BE2C (cell line): ENCODE measurements around the gene LBR.

Source experiments
- DNase-seq: peaks from one replicate; pipeline ENCODE4 v3.0.0-alpha.2; 2020
- H3K27me3 ChIP-seq: fragments of 250-450 bp; sonication (Bioruptor Pico); 2 replicates; pipeline ENCODE4 v1.5.1; 2020; ENCODE audit warnings: mild to moderate bottlenecking
- H3K36me3 ChIP-seq: fragments of 250-450 bp; sonication (Bioruptor Pico); 2 replicates; pipeline ENCODE4 v1.5.1; 2020; ENCODE audit warnings: mild to moderate bottlenecking
- H3K4me1 ChIP-seq: fragments of 250-450 bp; sonication (Bioruptor Pico); 2 replicates; pipeline ENCODE4 v1.5.1; 2020
- H3K4me3 ChIP-seq: 2 replicates; pipeline ENCODE4 v1.5.1; 2011; ENCODE audit warnings: low read depth, low read length
- H3K9me3 ChIP-seq: fragments of 250-450 bp; sonication (Bioruptor Pico); 2 replicates; pipeline ENCODE4 v1.5.1; 2020
- CTCF ChIP-seq: IDR thresholded peaks from 2 replicates; pipeline ENCODE4 v1.5.1; 2012; ENCODE audit warnings: mild to moderate bottlenecking, low read depth, low read length

Gene LBR

DNA sequence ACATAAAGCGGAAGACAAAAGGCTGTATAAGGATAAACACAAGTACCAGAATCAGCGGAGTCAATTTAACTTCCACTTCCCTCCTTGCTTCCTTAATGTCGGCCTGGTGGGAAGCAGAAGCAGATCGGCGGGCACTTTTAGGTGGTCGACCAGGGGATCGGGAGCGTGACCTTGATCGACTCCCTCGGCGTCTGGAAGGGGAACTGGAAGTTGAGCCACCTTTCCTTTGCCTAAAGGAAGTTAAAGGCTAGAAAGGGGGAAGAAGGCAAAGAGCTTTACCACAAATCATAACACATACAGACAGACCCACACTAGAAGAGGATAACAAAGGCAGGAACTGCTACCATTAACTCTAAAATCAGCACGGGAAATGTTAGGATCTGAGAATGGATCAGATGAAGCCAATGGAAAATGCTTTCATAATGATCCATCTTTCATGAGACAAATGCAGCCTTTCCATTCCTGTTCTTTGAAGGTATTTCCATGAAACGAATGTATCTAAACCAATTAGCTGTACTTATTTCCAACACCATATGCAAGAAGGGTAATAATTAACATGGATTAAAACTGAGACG is 5.7 kb downstream of the LBR start:
- TF ChIP-seq CTCF: no peak
- Histone ChIP-seq H3K9me3 (no peaks in the 10 kb centered on the region), H3K4me1 (peaks cover 33% of the 10 kb centered on the region), H3K27me3 (no peaks in the 10 kb centered on the region), H3K36me3 (peaks cover 51% of the 10 kb centered on the region), H3K4me3 (no peak overlapping the region)
- no peak for DNase-seq

GRCh38 chr1:225418598-225418997 is 9.2 kb downstream of the LBR start:
- H3K36me3 ChIP-seq: peaks cover 84% of the 10 kb centered on the region
- no peak for DNase-seq

DNA sequence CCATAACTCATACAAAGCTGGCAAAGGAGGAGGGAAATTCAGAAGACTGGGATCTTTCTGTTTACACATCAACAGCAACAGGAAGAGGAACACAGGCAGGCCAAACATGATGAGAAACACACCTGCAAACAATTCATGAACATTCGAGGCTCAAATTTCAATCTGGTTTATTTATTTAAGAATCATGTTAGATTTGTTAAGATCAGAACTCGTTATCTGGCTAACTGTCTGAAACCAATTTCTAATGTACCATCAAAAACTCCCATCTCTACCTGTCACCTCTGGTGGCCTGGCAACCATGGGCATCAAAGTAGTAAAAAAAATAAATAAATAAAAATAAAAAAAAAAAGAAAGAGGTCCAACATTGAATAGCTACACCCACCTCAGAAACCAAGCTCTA is 9.8 kb downstream of the LBR start:
- Histone ChIP-seq H3K4me1 (peaks cover 18% of the 10 kb centered on the region), H3K9me3 (no peaks in the 10 kb centered on the region), H3K27me3 (no peaks in the 10 kb centered on the region), H3K4me3 (no peak overlapping the region), H3K36me3 (peaks cover 90% of the 10 kb centered on the region)
- DNase-seq: no peak
- no peak for TF ChIP-seq CTCF

More at GRCh38 chr1:225418598-225418997, 9.2 kb downstream of the LBR start:
- Histone ChIP-seq H3K4me3 (no peak overlapping the region), H3K27me3 (no peaks in the 10 kb centered on the region), H3K4me1 (peaks cover 21% of the 10 kb centered on the region), H3K9me3 (no peaks in the 10 kb centered on the region)
- TF ChIP-seq CTCF: no peak

DNA sequence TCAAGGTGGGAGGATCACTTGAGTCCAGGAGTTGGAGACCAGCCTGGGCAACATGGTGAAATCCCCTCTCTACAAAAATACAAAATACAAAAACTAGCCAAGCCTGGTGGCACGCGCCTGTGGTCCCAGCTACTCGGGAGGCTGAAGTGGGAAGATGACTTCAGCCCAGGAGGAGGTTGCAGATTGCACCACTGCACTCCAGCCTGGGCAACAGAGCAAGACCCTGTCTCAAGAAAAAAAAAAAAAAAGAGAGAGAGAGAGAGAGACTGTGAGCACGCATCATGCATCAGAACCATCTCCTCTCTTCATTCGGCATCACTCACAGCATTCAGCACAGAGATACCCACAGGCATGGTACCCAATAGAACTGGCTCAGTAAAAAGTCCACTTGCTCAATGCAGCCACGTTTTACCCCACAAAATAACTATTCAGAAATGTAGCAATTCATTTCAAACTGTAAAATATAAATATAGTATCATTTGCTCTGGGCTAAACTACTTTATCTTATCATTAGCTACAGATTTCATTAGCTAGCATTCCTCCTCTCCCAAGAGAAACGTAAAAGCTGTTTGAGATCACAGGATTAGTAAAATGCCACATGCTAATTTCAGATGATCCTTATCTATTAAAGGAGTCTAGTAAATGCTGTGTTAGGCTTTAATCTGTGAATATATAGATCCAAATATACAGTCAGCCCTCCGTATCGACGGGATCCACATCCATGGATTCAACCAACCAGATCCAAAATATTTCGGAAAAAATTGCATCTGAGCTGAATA is 11.7 kb downstream of the LBR start:
- Histone ChIP-seq H3K4me1 (peaks cover 6% of the 10 kb centered on the region; the same call in 1 of the 2 replicates), H3K9me3 (no peaks in the 10 kb centered on the region), H3K27me3 (no peaks in the 10 kb centered on the region), H3K4me3 (no peak overlapping the region), H3K36me3 (peaks cover 90% of the 10 kb centered on the region)
- TF ChIP-seq CTCF: no peak
- no peak for DNase-seq

- DNase-seq: no peak
- Histone ChIP-seq H3K4me3 (no peak overlapping the region), H3K9me3 (no peaks in the 10 kb centered on the region), H3K27me3 (no peaks in the 10 kb centered on the region), H3K36me3 (peaks cover 96% of the 10 kb centered on the region), H3K4me1 (peaks cover 6% of the 10 kb centered on the region; the same call in 1 of the 2 replicates)
- TF ChIP-seq CTCF: no peak
These were observed 12.5 kb downstream of the LBR start for GRCh38 chr1:225415307-225415706.
